Epithelial cell of esophagus (primary cell): ENCODE results near the gene SYNGR1.
A peak's percentile ranks its signal among the peaks of the same experiment; 100 is the strongest.
"Not testable (repeated sequence)": the region's sequence is repeated elsewhere in the genome, so short reads cannot be mapped to it uniquely, and the experiment has no call there.

Source experiments
- DNase-seq: peaks from one replicate; pipeline ENCODE4 v3.0.0; 2010; ENCODE audit warnings: low read depth
- H3K4me3 ChIP-seq: 2 replicates; pipeline ENCODE4 v1.5.1; 2011; ENCODE audit warnings: mild to moderate bottlenecking, low read length, control low read depth
- CTCF ChIP-seq: IDR thresholded peaks from 2 replicates; pipeline ENCODE4 v1.5.1; 2011; ENCODE audit warnings: low read depth, mild to moderate bottlenecking, low read length, control low read depth, inconsistent platforms; ENCODE audit not compliant: insufficient read depth; ENCODE audit errors: missing control alignments

SYNGR1 gene

GRCh38 chr22:39352306-39352891 is 2.6 kb downstream of the SYNGR1 start:
- no peak for TF ChIP-seq CTCF
- DNase-seq = no peak
- no peak overlapping the region for H3K4me3 ChIP-seq

- TF ChIP-seq CTCF = no peak
- DNase-seq = peak; percentile 35
- H3K4me3 ChIP-seq = no peak overlapping the region
Measured at GRCh38 chr22:39353346-39353745, 3.6 kb downstream of the SYNGR1 start.

- no peak for DNase-seq
- no peak for TF ChIP-seq CTCF
- H3K4me3 ChIP-seq = no peak overlapping the region
Measured at GRCh38 chr22:39355080-39355479, 5.3 kb downstream of the SYNGR1 start.

- H3K4me3 ChIP-seq, DNase-seq: not testable (repeated sequence)
Measured at GRCh38 chr22:39355805-39356204, 6.0 kb downstream of the SYNGR1 start.

- TF ChIP-seq CTCF = no peak
- no peak overlapping the region for H3K4me3 ChIP-seq
- peak; percentile 17 for DNase-seq
Measured at GRCh38 chr22:39356464-39356863, 6.7 kb downstream of the SYNGR1 start.

GRCh38 chr22:39357110-39358108 is 7.6 kb downstream of the SYNGR1 start:
- DNase-seq, H3K4me3 ChIP-seq: not testable (repeated sequence)

GRCh38 chr22:39358197-39358596 is 8.4 kb downstream of the SYNGR1 start:
- not testable (repeated sequence) for DNase-seq, H3K4me3 ChIP-seq

- TF ChIP-seq CTCF = no peak
- no peak for DNase-seq
- H3K4me3 ChIP-seq = no peak overlapping the region
Measured at GRCh38 chr22:39359659-39360195, 9.9 kb downstream of the SYNGR1 start.
